Aorta (tissue), 5 donors: ENCODE data around the gene LCNL1. TPM values are rescaled to one million over a fixed set of nuclear protein-coding genes. Genes with fewer than 3 reads are reported as not detected.
A peak's percentile ranks its signal among the peaks of the same experiment; 100 is the strongest.

Experiments used
- ATAC-seq: fragments of 200-7000 bp; cut with Tn5 transposase; one replicate; pipeline ENCODE4 v1.9.1; 2022; ENCODE audit warnings: moderate library complexity; ENCODE audit not compliant: low FRiP score
- DNase-seq, 2 donors: peaks; one replicate each; pipeline ENCODE4 v3.0.0-alpha.2; 2020
- H3K27ac ChIP-seq, 2 donors: one replicate each; pipeline ENCODE4 v1.5.1; 2013; ENCODE audit warnings: low read length in 2 of 2, mild to moderate bottlenecking in 2 of 2, moderate library complexity in 2 of 2, control low read depth in 1 of 2, inconsistent platforms in 1 of 2, low read depth in 1 of 2
- H3K27me3 ChIP-seq, 2 donors: one replicate each; pipeline ENCODE4 v1.6.1; 2013; ENCODE audit warnings: control low read depth in 1 of 2, low read length in 1 of 2, mild to moderate bottlenecking in 1 of 2, moderate library complexity in 1 of 2; ENCODE audit not compliant: insufficient read depth in 2 of 2, control insufficient read depth in 1 of 2
- H3K36me3 ChIP-seq, 2 donors: one replicate each; pipeline ENCODE4 v1.6.1; 2013; ENCODE audit warnings: control low read depth in 1 of 2, low read length in 1 of 2, mild to moderate bottlenecking in 1 of 2; ENCODE audit not compliant: insufficient read depth in 2 of 2, control insufficient read depth in 1 of 2
- H3K4me1 ChIP-seq, 2 donors: one replicate each; pipeline ENCODE4 v1.6.1; 2013; ENCODE audit warnings: low read length in 2 of 2, control low read depth in 1 of 2, mild to moderate bottlenecking in 1 of 2, moderate library complexity in 1 of 2; ENCODE audit not compliant: insufficient read depth in 2 of 2, control insufficient read depth in 1 of 2
- H3K4me3 ChIP-seq, 2 donors: one replicate each; pipeline ENCODE4 v1.5.1; 2013; ENCODE audit warnings: low read length in 2 of 2, control low read depth in 1 of 2, mild to moderate bottlenecking in 1 of 2
- H3K9me3 ChIP-seq: one replicate; pipeline ENCODE4 v1.6.1; 2013; ENCODE audit warnings: mild to moderate bottlenecking, low read length; ENCODE audit not compliant: control insufficient read depth
- WGBS, 2 donors: extraction: QIAGEN DNeasy Blood & Tissue Kit; methylation state at CpG; one replicate each; pipeline ENCODE4 v1.1.7; 2013; 5-methylcytosine and 5-hydroxymethylcytosine counted together
- intact Hi-C, 2 donors: fragments of 100-400 bp; cut with DNase I; formaldehyde crosslinking; loops; one replicate each; pipeline versions ENCODE4 v1.14.2 to v1.15.0; 2022
- long read RNA-seq, 2 donors: library from polyadenylated mRNA; unstranded; transcript quantifications; one replicate each; pipeline ENCODE4 v2.0.0, GENCODE V29; 2020 to 2021
- polyA plus RNA-seq, 2 donors: library from polyadenylated mRNA; stranded (reverse); fragments of 200-250 nt; gene quantifications; one replicate each; pipeline ENCODE4 v1.2.3, GENCODE V29; 2013
- total RNA-seq, 2 donors: library from RNA; stranded (reverse); fragmentation: NEBNext Ultra II Directional; extraction: Animal tissue kit (Norgen Biotek cat#: 25700); gene quantifications; one replicate each; pipeline ENCODE4 v1.2.1, GENCODE V29; 2021
- donor health status: healthy with polysubstance abuse.
- donor health status: Bipolar disorder and iron deficiency.
- donor health status: DM: no; HTN: no; CAD: no.
- donor health status: DM: no; HTN: no; CAD: no.
- donor health status: DM: yes; HTN: yes; CAD: no.

The LCNL1 gene
- total RNA-seq (1 to 10 TPM in 1 of 2 donors, under 1 TPM in 1; 0.36 to 1.1 TPM), polyA plus RNA-seq (under 1 TPM in 1 of 2 donors, not detected in 1; 0.15 TPM)
- long read RNA-seq, donor 1 = 0 reads
- long read RNA-seq, donor 2 = 0 reads

DNA sequence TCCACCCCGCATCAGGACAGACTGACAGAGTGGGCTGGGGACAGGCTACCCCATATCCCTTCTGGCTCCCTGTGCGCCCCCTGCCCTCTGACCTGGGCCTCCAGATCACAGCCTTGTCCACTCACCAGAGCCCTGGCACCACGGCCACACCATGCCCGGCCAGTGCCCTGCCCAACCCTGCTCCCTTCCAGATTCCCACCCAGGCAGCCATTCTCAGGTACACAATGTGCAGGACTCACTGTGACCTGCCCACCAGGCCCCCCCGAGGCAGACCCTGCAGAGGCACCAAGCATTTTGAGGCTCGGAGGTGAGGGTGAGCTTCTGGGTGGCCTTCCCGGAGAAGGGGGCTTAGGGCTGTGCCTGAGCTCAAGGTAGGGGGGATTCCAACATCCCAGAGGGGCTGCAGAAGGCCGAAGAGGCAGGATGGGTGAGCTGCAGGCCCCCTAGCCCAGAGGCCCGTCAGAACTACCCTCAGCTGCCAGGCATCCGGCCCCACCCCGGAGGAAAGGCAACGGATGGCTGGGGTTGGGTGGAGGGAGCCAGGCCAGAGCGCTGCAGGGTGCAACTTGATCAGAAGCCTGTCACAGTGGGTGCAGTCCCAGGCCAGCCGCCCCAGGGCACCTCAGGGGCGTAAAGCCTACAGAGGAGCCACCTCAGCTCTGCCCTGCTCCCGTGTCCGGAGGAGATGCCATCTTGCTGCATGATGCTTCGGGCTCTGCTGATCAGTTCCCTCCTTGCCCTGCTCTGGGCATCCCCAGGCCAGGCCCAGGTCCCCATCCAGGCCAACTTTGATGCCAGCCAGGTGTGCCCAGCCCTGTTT, at the start of gene LCNL1:
Gene LCNL1, plus strand, starts transcription at position 762 of the 820 bp plus-strand sequence. CDS start 594 bp downstream, outside the sequence.
- no peak for ATAC-seq
- no peaks in the 10 kb centered on the region for H3K36me3 ChIP-seq
- H3K4me1 ChIP-seq = no peaks in the 10 kb centered on the region
- no peaks in the 10 kb centered on the region for H3K27me3 ChIP-seq
- H3K4me3 ChIP-seq = no peak within 1 kb of the TSS
- H3K9me3 ChIP-seq = no peaks in the 10 kb centered on the region
- DNase-seq = no peak
- WGBS, 2 donors = 88% methylated on average over 18 of the region's 18 CpGs
- intact Hi-C loops = no loop called here
- no peak within 1 kb of the TSS for H3K27ac ChIP-seq

DNA sequence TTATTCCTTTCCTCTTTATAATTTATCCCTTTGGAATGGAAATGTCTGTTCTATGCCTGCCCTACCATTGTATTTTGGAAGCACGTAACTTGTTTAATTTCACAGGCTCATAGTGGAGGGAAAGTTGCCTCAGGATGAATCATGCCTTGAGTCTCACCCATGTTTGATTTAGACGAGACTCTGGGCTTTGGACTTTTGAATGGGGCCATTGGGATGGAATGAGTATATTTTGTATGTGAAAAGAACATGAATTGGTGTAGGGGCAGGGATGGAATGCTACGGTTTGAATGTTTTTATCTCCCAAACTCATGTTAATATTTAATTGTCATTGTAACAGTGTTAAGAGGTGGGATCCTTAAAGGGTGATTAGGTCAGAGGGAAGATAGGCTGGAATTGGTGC, 48.5 kb upstream of the LCNL1 start:
- WGBS, 2 donors = 89 to 92% methylated on average over 3 of the region's 3 CpGs
- H3K9me3 ChIP-seq = no peaks in the 10 kb centered on the region

DNA sequence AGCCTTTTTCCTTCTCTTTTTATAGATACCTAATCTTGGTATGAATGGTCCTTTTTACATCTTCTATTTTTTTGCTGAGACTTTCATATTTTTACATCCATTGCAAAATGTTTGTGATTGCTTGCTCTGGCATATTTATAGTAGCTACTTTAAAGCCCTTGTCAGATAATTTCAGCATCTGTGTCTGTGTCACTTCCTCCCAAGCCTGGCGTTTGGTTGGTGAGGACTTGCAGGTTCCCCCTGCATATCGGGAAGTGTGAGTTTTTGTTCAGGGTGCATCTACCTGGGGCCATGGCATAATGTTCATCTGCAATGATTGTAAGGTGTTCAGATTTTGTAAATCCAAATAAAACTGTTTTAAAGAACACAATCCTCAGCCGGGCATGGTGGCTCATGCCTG, 47.1 kb upstream of the LCNL1 start:
- no peak overlapping the region for H3K27ac ChIP-seq
- H3K4me1 ChIP-seq = no peaks in the 10 kb centered on the region
- ATAC-seq (no peak), DNase-seq (no peak)
- intact Hi-C loops = no loop called here
- H3K4me3 ChIP-seq = no peak overlapping the region
- 84 to 88% methylated on average over 3 of the region's 3 CpGs for WGBS, 2 donors
- no peaks in the 10 kb centered on the region for H3K9me3 ChIP-seq
- peaks cover 0 to 4% of the 10 kb centered on the region in 2 donors for H3K36me3 ChIP-seq
- H3K27me3 ChIP-seq = no peaks in the 10 kb centered on the region

More for the DNA sequence above, 48.5 kb upstream of the LCNL1 start:
- no peaks in the 10 kb centered on the region for H3K4me1 ChIP-seq
- peaks cover 0 to under 1% of the 10 kb centered on the region in 2 donors for H3K36me3 ChIP-seq
- intact Hi-C loops = no loop called here
- ATAC-seq (no peak), DNase-seq (no peak)
- no peak overlapping the region for H3K4me3 ChIP-seq
- H3K27ac ChIP-seq = no peak overlapping the region
- H3K27me3 ChIP-seq = no peaks in the 10 kb centered on the region

DNA sequence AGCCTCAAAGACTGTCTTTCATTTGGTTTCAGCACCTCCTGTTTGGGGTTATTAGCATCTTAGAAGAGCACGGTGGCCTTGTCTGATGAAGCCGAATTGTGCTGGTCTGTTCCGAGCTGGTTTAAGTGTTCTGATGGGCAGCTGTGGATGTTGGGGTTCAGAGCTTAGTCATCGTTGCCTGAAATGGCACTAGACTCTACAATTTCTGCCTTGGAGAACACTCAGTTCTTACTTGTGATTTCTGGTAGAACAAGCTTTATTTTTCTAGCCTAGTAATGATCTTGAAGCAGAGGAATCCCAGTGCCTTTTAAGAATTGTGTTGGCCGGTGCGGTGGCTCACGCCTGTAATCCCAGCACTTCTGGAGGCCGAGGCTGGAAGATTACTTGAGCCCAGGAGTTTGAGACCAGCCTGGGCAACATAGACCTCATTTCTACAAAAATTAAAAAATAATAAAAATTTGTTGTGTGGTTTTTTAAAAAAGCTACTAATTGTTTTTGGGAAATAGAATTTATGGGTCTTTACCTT, 46.1 kb upstream of the LCNL1 start:
- intact Hi-C loops = no loop called here
- Histone ChIP-seq H3K4me1 (no peaks in the 10 kb centered on the region), H3K9me3 (no peaks in the 10 kb centered on the region), H3K36me3 (peaks cover 0 to 9% of the 10 kb centered on the region in 2 donors), H3K27ac (no peak overlapping the region), H3K27me3 (no peaks in the 10 kb centered on the region), H3K4me3 (no peak overlapping the region)
- DNase-seq (no peak), ATAC-seq (no peak)
- 91 to 92% methylated on average over 8 of the region's 8 CpGs for WGBS, 2 donors

GRCh38 chr9:136937186-136938001, 45.4 kb upstream of the LCNL1 start:
- WGBS, 2 donors = 94 to 95% methylated on average over 15 of the region's 15 CpGs
- Histone ChIP-seq H3K36me3 (peaks cover 0 to 11% of the 10 kb centered on the region in 2 donors), H3K9me3 (no peaks in the 10 kb centered on the region), H3K27ac (no peak overlapping the region), H3K4me1 (no peaks in the 10 kb centered on the region), H3K27me3 (no peaks in the 10 kb centered on the region), H3K4me3 (no peak overlapping the region)
- DNase-seq = no peak
- no peak for ATAC-seq
- intact Hi-C loops = no loop called here

- H3K27me3 ChIP-seq = no peaks in the 10 kb centered on the region
- no peaks in the 10 kb centered on the region for H3K9me3 ChIP-seq
- H3K4me1 ChIP-seq = no peaks in the 10 kb centered on the region
- WGBS, 2 donors = 78 to 82% methylated on average over 28 of the region's 28 CpGs
- H3K36me3 ChIP-seq = peaks cover 0 to 11% of the 10 kb centered on the region in 2 donors
- DNase-seq (no peak), ATAC-seq (no peak)
- intact Hi-C loops = no loop called here
- no peak overlapping the region for H3K4me3 ChIP-seq
- H3K27ac ChIP-seq = no peak overlapping the region
Observed at GRCh38 chr9:136939431-136939995, 43.3 kb upstream of the LCNL1 start.

- H3K36me3 ChIP-seq = peaks cover 0 to 11% of the 10 kb centered on the region in 2 donors
- no peaks in the 10 kb centered on the region for H3K27me3 ChIP-seq
- H3K27ac ChIP-seq = no peak overlapping the region
- DNase-seq = peak in 1 of 2 donors; percentile 77
- no peaks in the 10 kb centered on the region for H3K9me3 ChIP-seq
- WGBS, 2 donors = 23 to 26% methylated on average over 16 of the region's 16 CpGs
- H3K4me1 ChIP-seq = no peaks in the 10 kb centered on the region
- no peak overlapping the region for H3K4me3 ChIP-seq
- intact Hi-C loops = loop anchor here (5.0 to 10.0 kb wide), 4 partner anchors 55 to 155 kb away; partner anchors contain the start of genes TRAF2 (in 2 of the 2), MAMDC4 (in 1 of the 2) and TMEM141 (in 1 of the 2)
- peak; percentile 8 for ATAC-seq
Observed at GRCh38 chr9:136939996-136940525, 42.7 kb upstream of the LCNL1 start.
